ENCODE results near the gene GDI2.

GRCh38 chr10:5741276-5741675 lies 72.0 kb downstream of the GDI2 start:
- TF ChIP-seq EZH2 (IDR thresholded peaks at IDR 0.05) (no peak), POLR2AphosphoS5 (IDR thresholded peaks at IDR 0.05; ENCODE audit: borderline replicate concordance, low read depth, low read length) (no peak), FOXP2 (optimal IDR thresholded peaks at IDR 0.05; ENCODE audit: control extremely low read depth, extremely low read length, insufficient read depth) (no peak)

All from SK-N-MC (cell line).